H1 (cell line): ENCODE results near the gene DHX58. TPM values are rescaled to one million over a fixed set of nuclear protein-coding genes. Genes with fewer than 3 reads are reported as not detected.

Experiments
- CTCF ChIA-PET: fragments of 300-600 bp; sonication (Branson Sonifier 250); formaldehyde crosslinking; loops from one replicate; lab custom pipeline; 2021; ENCODE audit not compliant: partially characterized antibody; lab: Charles Lee
- POLR2A ChIA-PET: fragments of 300-600 bp; sonication (Branson Sonifier 250); formaldehyde crosslinking; loops from one replicate; lab custom pipeline; 2021; ENCODE audit warnings: inconsistent platforms; ENCODE audit not compliant: partially characterized antibody; lab: Charles Lee
- DNase-seq, 2 experiments: peaks; one replicate each; pipeline versions ENCODE4 v3.0.0 to v3.0.0-alpha.2; 2010 to 2022; ENCODE audit warnings: low spot score in 2 of 2, low read depth in 1 of 2, mixed read lengths in 1 of 2
- FAIRE-seq: peaks from 2 replicates; lab custom pipeline; 2011; peaks lifted over from hg19 to GRCh38; lab: Jason Lieb, UNC
- H2AFZ ChIP-seq: 2 replicates; pipeline ENCODE4 v1.8.1; 2012; ENCODE audit warnings: low read length, inconsistent platforms
- H2AK5ac ChIP-seq: 2 replicates; pipeline ENCODE4 v1.6.1; 2013; ENCODE audit warnings: low read depth, low read length
- H2BK120ac ChIP-seq: replicated peaks from 2 replicates; pipeline ENCODE3; 2013; ENCODE audit warnings: low read depth, low read length, inconsistent platforms
- H2BK12ac ChIP-seq: 2 replicates; pipeline ENCODE4 v1.6.1; 2013; ENCODE audit warnings: low read depth, low read length
- H2BK15ac ChIP-seq: 2 replicates; pipeline ENCODE4 v1.6.1; 2013; ENCODE audit warnings: low read length
- H2BK20ac ChIP-seq: 2 replicates; pipeline ENCODE4 v1.6.1; 2013; ENCODE audit warnings: low read length
- H2BK5ac ChIP-seq: 2 replicates; pipeline ENCODE4 v1.6.1; 2013; ENCODE audit warnings: low read depth, low read length
- H3K14ac ChIP-seq: 2 replicates; pipeline ENCODE4 v1.6.1; 2013; ENCODE audit warnings: inconsistent platforms; ENCODE audit not compliant: insufficient read length
- H3K18ac ChIP-seq: 2 replicates; pipeline ENCODE4 v1.6.1; 2013; ENCODE audit warnings: low read length; ENCODE audit errors: extremely low read depth
- H3K23ac ChIP-seq: 2 replicates; pipeline ENCODE4 v1.6.1; 2013; ENCODE audit warnings: inconsistent platforms; ENCODE audit not compliant: insufficient read length
- H3K23me2 ChIP-seq: 2 replicates; pipeline ENCODE4 v1.6.1; 2013; ENCODE audit warnings: low read depth, low read length
- H3K27ac ChIP-seq: 2 replicates; pipeline ENCODE4 v1.6.1; 2011; ENCODE audit warnings: low read depth, low read length, inconsistent platforms
- H3K27me3 ChIP-seq, 4 experiments: replicated peaks in 1 of 4; 1 replicate in 1 of 4; 2 replicates in 3 of 4; pipeline versions ENCODE4 v1.6.1 to v1.8.1; 2011 to 2013; ENCODE audit warnings: low read length in 3 of 4, mild to moderate bottlenecking in 3 of 4, inconsistent platforms in 2 of 4, mixed read lengths in 2 of 4, moderate library complexity in 1 of 4; ENCODE audit not compliant: control insufficient read depth in 3 of 4, insufficient read depth in 3 of 4; ENCODE audit errors: extremely low read depth in 1 of 4
- H3K36me3 ChIP-seq, 4 experiments: 2 replicates each; pipeline versions ENCODE4 v1.6.1 to v1.8.1; 2011 to 2013; ENCODE audit warnings: mild to moderate bottlenecking in 4 of 4, low read length in 3 of 4, moderate library complexity in 2 of 4, control low read depth in 1 of 4, inconsistent platforms in 1 of 4; ENCODE audit not compliant: insufficient read depth in 4 of 4, control insufficient read depth in 2 of 4
- H3K4ac ChIP-seq: replicated peaks from 2 replicates; pipeline ENCODE3; 2013; ENCODE audit warnings: low read length, low read depth, mixed read lengths, inconsistent platforms; ENCODE audit not compliant: insufficient read length
- H3K4me1 ChIP-seq, 4 experiments: replicated peaks in 1 of 4; 1 replicate in 1 of 4; 2 replicates in 3 of 4; pipeline versions ENCODE4 v1.6.1 to v1.8.1; 2011 to 2013; ENCODE audit warnings: low read length in 3 of 4, inconsistent platforms in 2 of 4, mixed read lengths in 1 of 4; ENCODE audit not compliant: insufficient read depth in 4 of 4, control insufficient read depth in 3 of 4
- H3K4me2 ChIP-seq, 2 experiments: 2 replicates each; pipeline versions ENCODE4 v1.6.1 to v1.8.1; 2011 to 2013; ENCODE audit warnings: low read depth in 2 of 2, low read length in 2 of 2, control low read depth in 1 of 2, inconsistent platforms in 1 of 2, mild to moderate bottlenecking in 1 of 2; ENCODE audit not compliant: insufficient read depth in 1 of 2
- H3K4me3 ChIP-seq, 4 experiments: fragments of 200-600, 300-600 bp in 1 of 4; sonication (generic), shearing (Covaris generic), sonication (Bioruptor Twin) in 1 of 4; 2 replicates each; pipeline versions ENCODE4 v1.5.1 to v1.8.1; 2011 to 2016; ENCODE audit warnings: low read length in 4 of 4, low read depth in 3 of 4, control low read depth in 2 of 4, inconsistent platforms in 2 of 4, mild to moderate bottlenecking in 2 of 4, mixed read lengths in 1 of 4, moderate library complexity in 1 of 4; ENCODE audit not compliant: insufficient read depth in 2 of 4; ENCODE audit errors: extremely low read depth in 1 of 4
- H3K56ac ChIP-seq: replicated peaks from 2 replicates; pipeline ENCODE3; 2013; ENCODE audit warnings: low read depth, mild to moderate bottlenecking, mixed read lengths, low read length, inconsistent platforms; ENCODE audit not compliant: insufficient read length
- H3K79me1 ChIP-seq: 2 replicates; pipeline ENCODE4 v1.6.1; 2013; ENCODE audit warnings: low read depth, low read length, control low read depth
- H3K79me2 ChIP-seq, 2 experiments: 2 replicates each; pipeline versions ENCODE4 v1.6.1 to v1.8.1; 2012 to 2013; ENCODE audit warnings: low read length in 2 of 2, mild to moderate bottlenecking in 2 of 2, inconsistent platforms in 1 of 2; ENCODE audit not compliant: insufficient read depth in 2 of 2, control insufficient read depth in 1 of 2
- H3K9ac ChIP-seq, 4 experiments: replicated peaks in 1 of 4; 1 replicate in 1 of 4; 2 replicates in 3 of 4; pipeline versions ENCODE4 v1.6.1 to v1.8.1; 2011 to 2013; ENCODE audit warnings: low read depth in 3 of 4, low read length in 3 of 4, control low read depth in 2 of 4, mild to moderate bottlenecking in 2 of 4, moderate library complexity in 2 of 4, inconsistent platforms in 1 of 4; ENCODE audit errors: extremely low read depth in 1 of 4
- H3K9me3 ChIP-seq, 2 experiments: 2 replicates each; pipeline versions ENCODE4 v1.6.1 to v1.8.1; 2012 to 2013; ENCODE audit warnings: mild to moderate bottlenecking in 2 of 2, moderate library complexity in 2 of 2, control low read depth in 1 of 2, inconsistent platforms in 1 of 2, low read depth in 1 of 2, low read length in 1 of 2, mixed read lengths in 1 of 2; ENCODE audit not compliant: insufficient read depth in 2 of 2
- H4K20me1 ChIP-seq, 2 experiments: replicated peaks in 1 of 2; 2 replicates each; pipeline versions ENCODE3 to v1.8.1; 2011 to 2013; ENCODE audit warnings: inconsistent platforms in 2 of 2, low read length in 2 of 2, mild to moderate bottlenecking in 1 of 2; ENCODE audit not compliant: insufficient read depth in 2 of 2, control insufficient read depth in 1 of 2
- H4K5ac ChIP-seq: 2 replicates; pipeline ENCODE4 v1.6.1; 2013; ENCODE audit warnings: low read length, low read depth, mixed read lengths, inconsistent platforms; ENCODE audit not compliant: insufficient read length
- H4K8ac ChIP-seq: 2 replicates; pipeline ENCODE4 v1.8.0; 2013; ENCODE audit warnings: mild to moderate bottlenecking, moderate library complexity, low read length, inconsistent platforms; ENCODE audit not compliant: insufficient read depth; ENCODE audit errors: extremely low read depth
- H4K91ac ChIP-seq: replicated peaks from 2 replicates; pipeline ENCODE3; 2013; ENCODE audit warnings: low read length, mixed read lengths, inconsistent platforms; ENCODE audit not compliant: insufficient read length
- SIX5 ChIP-seq: IDR thresholded peaks from 2 replicates; pipeline ENCODE4 v1.6.1; 2011; ENCODE audit warnings: mild to moderate bottlenecking, low read depth, low read length
- WGBS, 2 experiments: shearing (Covaris generic) in 1 of 2; methylation state at CpG; one replicate each; pipeline versions ENCODE4 v1.1.6 to v1.1.7; 2013 to 2015; ENCODE audit warnings: low lambda C conversion rate in 2 of 2, mixed read lengths in 2 of 2, inconsistent platforms in 1 of 2, low coverage in 1 of 2, missing lambda C conversion rate in 1 of 2; ENCODE audit not compliant: insufficient replicate concordance in 2 of 2, insufficient coverage in 1 of 2, insufficient read length in 1 of 2; ENCODE audit errors: extremely low coverage in 1 of 2, missing lambda C conversion rate in 1 of 2; 5-methylcytosine and 5-hydroxymethylcytosine counted together
- polyA plus RNA-seq, 7 experiments: library from polyadenylated mRNA; depleted of rRNA in 3 of 7; stranded (reverse) in 5 of 7; unstranded in 2 of 7; fragments of >200 nt in 5 of 7; fragments of 200-250 nt in 2 of 7; gene quantifications; 1 replicate in 5 of 7; 2 replicates in 1 of 7; 4 replicates in 1 of 7; pipeline versions ENCODE4 v1.2.1 to v1.2.3, GENCODE V29; 2011 to 2013; ENCODE audit warnings: missing spikeins in 2 of 7, mixed read lengths in 2 of 7
- total RNA-seq: library from RNA; stranded (reverse); fragmentation: NEBNext Ultra II Directional; extraction: Animal tissue kit (Norgen Biotek cat#: 25700); gene quantifications from 2 replicates; pipeline ENCODE4 v1.2.1, GENCODE V29; 2021

The DHX58 gene
- total and polyA plus RNA-seq, 2 of the 8 experiments (the other 6 are each of a cell fraction or from before 2014, with no cell fraction given), result 5.6 to 9.9 TPM

DNA sequence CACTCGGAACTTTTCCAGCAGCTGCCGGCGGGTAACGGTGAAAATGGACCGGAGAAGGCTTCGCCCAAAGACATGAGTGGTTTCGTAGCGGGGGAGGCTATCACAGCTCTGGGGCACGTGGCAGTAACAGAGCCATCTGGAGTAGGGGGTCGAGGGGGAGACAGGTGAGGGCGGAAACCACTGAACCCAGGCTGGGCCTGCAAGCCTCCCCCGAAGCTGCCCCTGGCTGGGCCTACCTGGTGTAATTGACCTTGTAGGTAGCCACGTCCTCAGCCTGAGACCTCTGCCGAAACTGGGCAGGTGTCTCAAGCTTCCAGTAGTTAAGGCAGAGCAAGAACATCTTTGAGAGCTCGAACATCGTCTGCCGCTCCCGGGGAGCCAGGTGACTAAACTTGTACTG, 6.8 kb upstream of the DHX58 start:
- Histone ChIP-seq H3K56ac (no peak overlapping the region), H3K23me2 (peaks cover 10% of the 10 kb centered on the region), H4K8ac (no peak overlapping the region), H2AFZ (no peak overlapping the region), H3K4me1 (peaks cover 0 to 17% (median 13%) of the 10 kb centered on the region in 4 experiments; a peak in 6 of 7 replicates), H2BK5ac (no peak overlapping the region), H3K9ac (no peak overlapping the region), H3K4me2 (no peak overlapping the region), H2BK120ac (no peak overlapping the region), H3K23ac (no peak overlapping the region), H4K5ac (no peak overlapping the region), H4K91ac (no peak overlapping the region), H3K18ac (no peak overlapping the region), H2BK12ac (no peak overlapping the region), H3K14ac (no peak overlapping the region), H4K20me1 (peaks cover 0 to 5% of the 10 kb centered on the region in 2 experiments), H3K4me3 (no peak overlapping the region), H2AK5ac (no peak overlapping the region), H3K36me3 (peaks cover 3 to 18% (median 5%) of the 10 kb centered on the region in 4 experiments; a peak in 6 of 8 replicates), H3K4ac (no peak overlapping the region), H3K27me3 (no peaks in the 10 kb centered on the region; a peak in 2 of 7 replicates), H3K79me1 (no peaks in the 10 kb centered on the region; the same call in 1 of the 2 replicates), H3K9me3 (no peaks in the 10 kb centered on the region), H3K27ac (no peak overlapping the region), H3K79me2 (no peaks in the 10 kb centered on the region), H2BK20ac (no peak overlapping the region), H2BK15ac (no peak overlapping the region)
- CTCF ChIA-PET, result interaction anchor here (0.6 to 39.4 kb wide), 22 partner anchors 8 to 333 kb away, joined by 3 to 1084 read pairs (median 8); partner anchors contain the start of genes DNAJC7, JUP, KCNH4 and NKIRAS2
- POLR2A ChIA-PET, result interaction anchor here (0.9 to 3.8 kb wide), 4 partner anchors 9 to 157 kb away, joined by 3 to 51 read pairs (median 8); partner anchors contain the start of genes DHX58 and DNAJC7
- no peak for TF ChIP-seq SIX5
- no peak for FAIRE-seq
- DNase-seq, result no peak
- WGBS, 2 experiments, result 93% methylated on average over 18 of the region's 18 CpGs; no CpG with 5 or more reads in 1 of the 2 experiments
